Progenitor cell of endocrine pancreas (in vitro differentiated cells): ENCODE data around the gene AXL. TPM values are rescaled to one million over a fixed set of nuclear protein-coding genes. Genes with fewer than 3 reads are reported as not detected.
A peak's percentile ranks its signal among the peaks of the same experiment; 100 is the strongest.

Experiments used
- DNase-seq: peaks from one replicate; pipeline ENCODE4 v3.0.0; 2021; ENCODE audit warnings: low spot score; ENCODE audit not compliant: unreplicated experiment
- H3K27ac Mint-ChIP-seq: 2 replicates; pipeline ENCODE4 v1.8.0; 2021; ENCODE audit warnings: mild to moderate bottlenecking, moderate library complexity, mixed read lengths
- H3K27me3 Mint-ChIP-seq: 2 replicates; pipeline ENCODE4 v1.8.0; 2021; ENCODE audit warnings: mixed read lengths
- H3K36me3 Mint-ChIP-seq: 2 replicates; pipeline ENCODE4 v1.8.0; 2022; ENCODE audit warnings: mixed read lengths; ENCODE audit not compliant: insufficient read depth
- H3K4me1 Mint-ChIP-seq: 2 replicates; pipeline ENCODE4 v1.8.0; 2021; ENCODE audit warnings: low read depth, mixed read lengths
- H3K4me3 Mint-ChIP-seq: 2 replicates; pipeline ENCODE4 v1.8.0; 2021; ENCODE audit warnings: low read depth, mild to moderate bottlenecking, moderate library complexity, mixed read lengths
- H3K9me3 Mint-ChIP-seq: 2 replicates; pipeline ENCODE4 v1.8.0; 2021; ENCODE audit warnings: low read depth, mixed read lengths
- CTCF ChIP-seq: fragments of 200-600 bp; sonication (generic); IDR thresholded peaks from one replicate; pipeline ENCODE4 v1.5.0; 2021; ENCODE audit warnings: antibody characterized with exemption, mild to moderate bottlenecking; ENCODE audit not compliant: unreplicated experiment
- total RNA-seq: library from RNA; stranded (reverse); gene quantifications from 2 replicates; pipeline ENCODE4 v1.2.1, GENCODE V29; 2021

AXL gene
- total RNA-seq, 1 donor from 2014 or later, result 14.8 TPM

DNA sequence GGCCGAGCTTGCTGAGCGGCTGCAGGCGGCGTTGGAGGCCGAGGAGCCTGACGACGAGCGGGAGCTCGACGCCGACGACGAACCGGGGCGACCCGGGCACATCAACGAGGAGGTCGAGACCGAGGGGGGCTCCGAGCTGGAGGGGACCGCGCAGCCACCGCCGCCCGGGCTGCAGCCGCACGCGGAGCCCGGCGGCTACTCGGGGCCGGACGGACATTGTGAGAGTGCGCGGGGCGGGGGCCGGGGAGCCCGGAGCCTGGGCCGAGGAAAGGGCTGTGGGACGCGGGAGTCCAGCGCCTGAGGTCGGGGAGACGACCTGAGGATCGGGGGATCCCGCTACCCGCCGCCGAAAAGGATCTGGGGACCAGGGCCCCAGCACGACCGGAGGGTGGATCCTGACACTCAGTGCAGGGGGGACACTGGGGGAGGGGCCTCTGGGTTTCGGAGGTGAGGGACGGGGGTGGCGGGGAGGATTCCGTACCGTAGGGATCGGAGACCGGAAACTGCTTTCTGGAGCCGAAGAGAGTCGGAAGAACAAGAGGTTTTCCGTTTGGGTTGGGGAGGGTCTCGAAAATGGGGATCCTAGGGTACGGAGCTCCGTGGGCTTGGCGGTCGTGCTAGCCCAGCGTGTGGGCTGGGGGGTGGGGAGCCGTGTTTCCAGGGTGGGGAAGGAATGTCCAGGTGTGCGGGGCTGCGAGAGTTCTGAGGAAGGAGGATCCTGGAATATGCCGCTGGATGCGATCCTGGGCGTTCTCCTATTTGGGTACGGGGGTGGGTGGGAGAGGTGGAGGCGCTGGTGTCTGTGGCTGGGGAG lies 45.8 kb downstream of the AXL start:
- TF ChIP-seq CTCF, result no peak
- Mint-ChIP-seq H3K27ac (peak overlapping the region; percentile 100), H3K36me3 (peaks cover 5% of the 10 kb centered on the region), H3K4me3 (peak overlapping the region; percentile 94), H3K4me1 (peaks cover 25% of the 10 kb centered on the region), H3K27me3 (no peaks in the 10 kb centered on the region), H3K9me3 (no peaks in the 10 kb centered on the region)
- DNase-seq, result peak; percentile 27

- peak overlapping the region; percentile 94 for H3K4me3 Mint-ChIP-seq
Measured at GRCh38 chr19:41265395-41266153, 46.6 kb downstream of the AXL start.

DNA sequence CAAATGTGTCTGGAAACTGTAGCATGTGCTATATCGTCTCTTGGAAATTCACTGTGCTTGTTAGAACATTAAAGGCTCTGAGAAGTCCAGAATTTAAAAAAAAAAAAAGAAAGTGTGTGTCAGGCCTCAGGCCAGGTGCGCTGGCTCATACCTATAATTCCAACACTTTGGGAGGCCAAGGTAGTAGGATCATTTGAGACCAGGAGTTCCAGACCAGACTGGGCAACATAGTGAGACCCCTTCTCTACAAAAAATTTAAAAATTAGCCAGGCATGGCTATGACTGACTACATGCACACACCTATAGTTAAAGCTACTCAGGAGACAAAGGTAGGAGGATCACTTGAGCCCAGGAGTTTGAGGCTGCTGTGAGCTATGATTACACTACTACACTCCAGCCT lies 50.0 kb downstream of the AXL start:
- H3K9me3 Mint-ChIP-seq, result no peaks in the 10 kb centered on the region
- no peak for DNase-seq
- no peak for TF ChIP-seq CTCF
- no peak overlapping the region for H3K4me3 Mint-ChIP-seq
- H3K27me3 Mint-ChIP-seq, result no peaks in the 10 kb centered on the region
- H3K4me1 Mint-ChIP-seq, result peaks cover 21% of the 10 kb centered on the region
- H3K36me3 Mint-ChIP-seq, result peaks cover 26% of the 10 kb centered on the region
- H3K27ac Mint-ChIP-seq, result no peak overlapping the region

More at GRCh38 chr19:41265395-41266153, 46.6 kb downstream of the AXL start:
- peak overlapping the region; percentile 100 for H3K27ac Mint-ChIP-seq
- H3K36me3 Mint-ChIP-seq, result peaks cover 5% of the 10 kb centered on the region
- peaks cover 25% of the 10 kb centered on the region for H3K4me1 Mint-ChIP-seq
- no peaks in the 10 kb centered on the region for H3K9me3 Mint-ChIP-seq
- no peaks in the 10 kb centered on the region for H3K27me3 Mint-ChIP-seq
- TF ChIP-seq CTCF, result no peak
- no peak for DNase-seq

DNA sequence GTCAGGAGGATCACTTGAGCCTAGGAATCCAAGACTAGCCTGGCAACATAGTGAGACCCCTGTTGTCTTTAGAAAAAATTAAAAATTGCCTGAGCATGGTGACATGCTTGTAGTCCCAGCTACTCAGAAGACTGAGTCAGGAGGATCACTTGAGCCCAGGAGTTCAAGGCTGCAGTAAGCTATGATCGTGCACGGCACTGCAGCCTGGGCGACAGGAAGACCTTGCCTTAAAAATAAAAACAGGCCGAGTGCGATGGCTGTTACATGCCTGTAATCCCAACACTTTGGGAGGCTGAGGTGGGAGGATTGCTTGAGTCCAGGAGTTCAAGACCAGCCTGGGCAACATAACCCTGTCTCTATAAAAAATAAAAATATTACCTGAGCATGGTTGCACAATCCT lies 50.5 kb downstream of the AXL start:
- Mint-ChIP-seq H3K36me3 (peaks cover 28% of the 10 kb centered on the region), H3K9me3 (no peaks in the 10 kb centered on the region), H3K4me3 (no peak overlapping the region), H3K27ac (no peak overlapping the region), H3K4me1 (peaks cover 21% of the 10 kb centered on the region), H3K27me3 (no peaks in the 10 kb centered on the region)
- no peak for TF ChIP-seq CTCF
- no peak for DNase-seq

GRCh38 chr19:41273076-41273475 lies 54.1 kb downstream of the AXL start:
- no peak for TF ChIP-seq CTCF
- no peak overlapping the region for H3K4me3 Mint-ChIP-seq
- no peak overlapping the region for H3K27ac Mint-ChIP-seq
- peaks cover 33% of the 10 kb centered on the region for H3K36me3 Mint-ChIP-seq
- no peaks in the 10 kb centered on the region for H3K4me1 Mint-ChIP-seq
- no peaks in the 10 kb centered on the region for H3K9me3 Mint-ChIP-seq
- H3K27me3 Mint-ChIP-seq, result no peaks in the 10 kb centered on the region
- no peak for DNase-seq
